Measurements from ENCODE around the gene RALGAPB.

RALGAPB gene

DNA sequence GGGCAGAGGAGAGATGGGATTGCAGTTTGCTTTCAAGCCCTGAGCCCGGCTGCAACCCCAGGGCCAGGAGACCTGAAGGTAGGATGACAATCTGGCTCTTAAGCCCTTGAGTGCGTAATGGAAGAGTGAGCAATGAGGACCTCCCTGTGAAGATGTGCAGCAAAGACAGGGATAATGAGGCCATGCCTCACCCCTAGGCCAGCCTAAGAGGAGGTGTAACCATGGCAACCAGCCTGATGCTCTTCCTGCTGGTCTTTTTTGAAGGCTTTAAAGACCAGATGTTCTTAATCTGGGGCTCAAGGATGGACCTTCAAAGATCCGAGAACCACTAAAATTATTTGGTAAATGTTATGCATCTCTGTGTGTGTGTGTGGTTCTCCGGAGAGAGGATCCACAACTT lies 137.2 kb downstream of the RALGAPB start:
- DNase-seq (ENCODE audit: low read depth in 2 of 2): no peak

DNA sequence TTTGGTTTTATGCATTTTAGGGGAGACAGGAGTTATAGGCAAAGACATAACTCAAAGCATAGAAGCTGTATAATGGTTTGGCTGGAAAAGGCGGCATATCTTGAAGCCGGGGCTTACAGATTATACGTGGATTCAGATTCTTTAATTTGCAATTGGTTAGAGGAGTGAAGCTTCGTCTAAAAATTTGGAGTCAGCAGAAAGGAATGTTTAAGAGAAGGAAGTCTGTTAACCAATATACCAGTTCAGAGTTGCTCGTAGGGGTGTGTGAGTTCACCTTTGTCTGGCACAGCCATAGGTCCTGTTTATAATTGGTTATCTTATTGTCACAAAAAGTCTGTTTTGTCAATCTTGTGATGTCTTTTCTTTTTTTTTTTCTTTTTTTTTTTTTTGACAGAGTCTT lies 137.9 kb downstream of the RALGAPB start:
- no peak for DNase-seq (ENCODE audit: low read depth in 2 of 2)

DNA sequence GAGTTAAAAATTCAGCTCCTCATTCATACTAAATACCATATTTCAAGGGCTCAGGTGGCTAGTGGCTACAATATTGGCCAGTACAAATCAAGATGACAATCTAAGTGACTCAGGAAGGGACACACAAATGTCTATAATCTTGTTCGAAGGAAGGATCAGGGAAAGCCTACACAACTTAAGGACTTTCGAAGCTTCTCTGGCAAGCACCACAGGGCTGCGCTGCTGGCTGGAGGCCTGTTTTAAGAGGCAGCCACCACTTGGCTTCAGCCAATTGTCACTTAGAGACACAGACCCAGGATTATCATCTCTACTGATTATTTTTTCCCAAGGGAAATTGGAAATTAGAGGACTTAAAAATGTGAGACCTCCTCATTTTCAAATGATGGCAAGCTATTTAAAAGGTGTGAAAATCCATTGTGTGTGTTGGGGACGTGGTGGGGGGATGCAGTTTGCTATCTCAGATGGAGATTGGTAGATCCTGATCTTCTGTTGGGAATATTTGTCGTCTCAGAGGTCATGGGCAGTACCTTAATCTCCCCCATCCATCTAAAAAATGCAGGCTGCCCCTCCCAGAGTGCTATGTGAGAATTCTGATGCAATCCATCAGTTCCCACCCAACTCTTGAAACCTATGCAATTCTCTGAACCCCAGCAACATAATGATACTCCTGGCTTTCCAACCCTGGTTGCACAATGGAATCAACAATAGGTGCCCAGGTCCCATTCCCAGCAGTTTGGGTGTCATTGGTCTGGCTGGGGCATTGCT lies 140.3 kb downstream of the RALGAPB start:
- no peak for DNase-seq (ENCODE audit: low read depth in 2 of 2)

DNA sequence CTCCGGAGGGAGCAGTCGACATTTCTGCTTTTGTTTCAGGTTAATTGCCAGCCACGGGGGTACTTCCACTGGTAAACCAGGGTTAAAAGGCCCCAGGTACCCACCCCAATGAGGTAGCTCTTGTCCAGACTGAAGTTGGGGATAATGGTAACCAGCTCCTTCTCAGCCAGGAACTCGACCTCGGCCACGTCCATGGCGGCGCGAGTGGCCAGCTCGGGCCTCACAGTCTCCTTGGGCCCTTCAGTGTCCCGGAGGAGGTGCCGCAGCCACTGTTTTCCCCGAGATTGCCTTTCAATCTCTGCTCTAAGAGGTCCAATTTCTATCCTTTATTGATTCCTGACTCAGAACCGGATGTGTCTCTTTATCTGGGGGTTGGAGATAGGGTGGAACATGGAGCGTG lies 142.6 kb downstream of the RALGAPB start:
- no peak for DNase-seq (ENCODE audit: low read depth in 2 of 2)

DNA sequence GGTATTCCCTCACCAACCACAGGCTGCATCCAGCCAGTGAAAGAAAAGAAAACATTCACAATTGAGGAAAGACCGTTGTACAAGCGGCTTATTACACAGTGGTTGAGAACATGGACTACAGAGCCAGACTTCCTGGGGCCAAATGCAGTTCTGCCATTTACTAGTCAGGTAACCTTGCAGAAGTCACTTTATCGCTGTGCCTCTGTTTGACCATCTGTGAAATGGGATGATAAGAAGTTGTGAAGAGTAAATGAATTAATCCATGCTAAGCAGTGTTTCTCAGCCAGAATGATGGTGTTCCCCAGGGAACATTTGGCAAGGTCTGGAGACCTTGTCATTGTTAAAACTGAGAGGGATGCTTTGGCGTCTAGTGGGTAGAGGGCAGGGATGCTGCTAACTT lies 143.8 kb downstream of the RALGAPB start:
- DNase-seq (ENCODE audit: low read depth in 2 of 2): no peak

DNA sequence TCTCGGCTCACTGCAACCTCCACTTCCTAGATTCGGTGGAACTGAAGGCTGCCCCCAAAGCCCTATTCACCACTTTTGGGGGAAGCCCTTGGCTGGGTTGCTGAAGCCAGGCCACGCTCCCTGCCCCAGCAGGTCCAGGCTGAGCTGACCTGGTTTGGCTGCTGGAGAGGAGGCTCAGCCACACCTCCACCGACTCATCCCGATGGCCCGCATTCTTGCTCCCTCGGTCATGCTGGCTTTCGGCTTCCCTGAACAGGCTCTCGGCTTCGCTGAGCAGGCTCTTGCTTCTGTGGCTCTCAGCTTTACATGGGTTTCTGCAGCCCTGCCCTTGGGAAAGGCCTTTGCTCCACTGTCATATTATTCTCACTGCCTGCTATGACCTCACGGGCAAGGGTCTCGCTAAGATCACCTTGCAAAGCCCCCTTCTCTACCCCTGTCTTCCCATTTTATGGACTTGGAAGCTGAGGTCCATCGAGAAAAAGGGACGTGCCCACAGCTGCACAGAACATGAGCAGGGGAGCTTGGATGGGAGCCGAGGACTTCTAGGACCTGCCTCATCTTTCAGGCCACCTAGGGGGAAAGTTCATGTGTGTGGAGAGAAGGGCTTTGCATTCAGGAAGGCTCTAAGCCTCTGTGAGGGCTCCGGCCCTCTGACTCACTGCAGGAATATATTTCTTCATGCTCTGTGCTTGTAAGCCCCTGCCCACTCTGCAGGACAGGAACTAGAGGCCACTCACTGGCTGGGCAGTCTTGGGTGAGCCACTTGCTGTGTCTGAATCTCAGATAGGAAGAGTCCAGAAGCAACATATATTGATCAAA lies 144.6 kb downstream of the RALGAPB start:
- DNase-seq (ENCODE audit: low read depth in 2 of 2): no peak

DNA sequence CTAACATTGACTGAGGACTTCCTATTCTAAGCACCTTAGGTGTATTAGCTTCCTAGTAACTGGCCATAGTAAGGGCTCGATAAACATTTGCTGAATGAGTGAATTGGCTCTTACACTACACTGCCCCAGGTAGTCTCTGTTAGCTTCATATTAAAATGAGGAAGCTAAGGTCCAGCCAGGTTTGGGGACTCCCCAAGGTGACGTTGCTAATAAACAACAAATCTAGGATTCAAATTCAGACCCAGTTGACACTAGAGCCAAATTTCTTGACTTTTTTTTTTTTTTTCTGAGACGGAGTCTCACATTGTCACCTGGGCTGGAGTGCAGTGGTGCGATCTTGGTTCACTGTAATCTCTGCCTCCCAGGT lies 145.2 kb downstream of the RALGAPB start:
- DNase-seq (ENCODE audit: low read depth in 2 of 2): no peak

DNA sequence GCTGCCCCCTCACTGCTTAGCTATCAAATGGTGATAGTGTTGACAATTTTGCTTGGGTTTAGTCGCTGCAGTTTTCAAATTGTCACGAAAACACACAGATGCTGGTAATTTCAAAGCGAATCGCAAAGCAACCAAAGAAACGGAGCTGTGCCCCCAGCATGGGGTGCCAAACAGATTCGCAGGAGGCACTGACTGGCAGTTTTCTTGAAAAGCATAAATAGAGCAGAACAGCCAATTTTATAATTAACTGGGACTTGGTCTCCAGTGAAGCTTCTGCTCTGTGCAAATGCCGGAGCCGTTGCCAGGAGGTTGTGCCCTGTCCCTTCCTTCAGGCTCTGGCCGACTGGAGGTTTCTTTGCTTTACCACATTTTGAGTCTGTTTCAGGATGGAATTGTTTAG lies 147.8 kb downstream of the RALGAPB start:
- DNase-seq (ENCODE audit: low read depth in 2 of 2): no peak

DNA sequence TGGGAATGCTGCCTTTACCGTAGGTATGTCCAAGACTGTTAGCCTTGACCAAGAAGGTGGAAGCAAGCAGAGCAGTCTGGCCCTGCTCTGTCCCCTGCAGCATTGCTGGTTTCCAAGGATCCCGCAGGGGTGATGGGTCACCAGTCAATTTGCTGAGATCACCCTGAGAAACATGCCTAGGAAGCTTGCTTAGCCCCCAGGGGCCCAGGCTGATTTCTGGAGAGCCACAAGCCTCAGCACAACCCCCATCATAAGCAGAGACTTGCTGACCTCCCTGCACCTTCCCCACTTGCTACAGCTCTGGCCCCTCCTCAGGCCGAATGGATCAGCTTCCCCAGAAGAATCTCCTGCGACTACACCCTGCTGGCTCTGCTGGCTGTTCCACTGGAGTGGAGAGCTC lies 150.4 kb downstream of the RALGAPB start:
- DNase-seq (ENCODE audit: low read depth in 2 of 2): no peak

DNA sequence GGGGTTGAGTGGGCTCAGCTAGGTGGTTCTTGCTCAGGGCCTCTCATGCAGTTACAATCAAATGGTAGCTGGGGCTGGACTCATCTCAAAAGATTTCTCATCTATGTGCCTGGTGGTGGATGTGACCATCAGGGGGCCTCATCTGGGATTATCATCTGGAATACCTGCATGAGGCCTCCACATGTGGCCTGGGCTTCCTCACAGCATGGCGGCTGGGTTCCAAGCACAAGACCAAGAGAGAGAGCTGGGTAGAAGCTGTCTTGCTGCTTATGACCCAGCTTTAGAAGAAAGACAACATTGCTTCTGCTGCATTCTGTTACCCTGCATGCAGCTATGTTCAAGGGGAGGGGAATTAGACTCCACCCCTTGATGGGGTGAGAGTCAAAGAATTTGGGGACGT lies 151.4 kb downstream of the RALGAPB start:
- no peak for DNase-seq (ENCODE audit: low read depth in 2 of 2)

DNA sequence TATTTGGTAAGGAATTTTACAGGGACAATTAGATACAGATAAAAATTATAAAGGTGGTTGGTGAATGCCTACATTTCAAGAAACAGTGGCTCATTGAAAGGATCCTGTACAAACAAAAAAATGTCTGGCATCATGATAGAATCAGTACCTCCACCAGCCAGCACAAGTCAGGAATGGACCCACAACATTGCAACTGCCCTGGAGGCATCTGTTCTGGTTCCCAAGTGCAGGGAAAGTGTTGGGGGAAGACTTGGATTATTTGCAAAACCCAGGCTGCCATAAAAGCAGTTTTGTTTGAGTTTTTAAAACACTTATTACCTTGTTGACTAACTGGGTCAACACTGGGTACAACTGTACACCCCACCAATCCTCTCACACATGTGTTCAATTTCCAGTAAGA lies 153.3 kb downstream of the RALGAPB start:
- no peak for DNase-seq (ENCODE audit: low read depth in 2 of 2)

DNA sequence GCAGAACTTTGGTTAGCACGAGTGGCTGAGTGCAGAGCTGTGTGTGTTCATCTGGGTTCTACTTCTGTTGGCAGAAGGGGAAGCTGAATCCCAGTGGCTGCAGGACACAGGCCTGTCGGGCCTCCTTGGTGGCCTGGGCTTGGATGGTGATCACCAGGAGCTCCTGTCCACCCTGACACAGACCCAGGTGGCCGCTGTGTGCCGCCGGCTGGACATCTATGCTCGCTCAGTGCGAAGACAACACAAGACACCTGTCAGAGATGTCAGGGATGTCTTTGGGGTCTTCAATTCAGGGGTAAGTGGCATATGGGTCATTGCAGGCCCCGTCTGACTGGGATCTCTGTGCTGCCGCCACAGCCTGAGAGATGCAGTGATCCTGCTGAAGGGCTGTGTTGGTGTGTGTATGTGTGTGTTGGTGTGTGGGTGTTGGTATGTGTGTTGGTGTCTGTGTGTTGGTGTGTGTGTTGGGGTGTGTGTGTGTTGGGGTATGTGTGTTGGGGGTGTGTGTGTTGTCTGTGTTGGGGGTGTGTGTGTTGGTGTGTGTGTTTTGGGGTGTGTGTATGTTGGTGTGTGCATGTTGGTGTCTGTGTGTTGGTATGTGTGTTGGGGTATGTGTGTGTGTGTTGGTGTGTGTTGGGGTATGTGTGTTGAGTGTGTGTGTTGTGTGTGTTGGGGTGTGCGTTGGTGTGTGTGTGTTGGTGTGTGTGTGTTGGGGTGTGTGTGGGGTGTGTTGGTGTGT lies 154.4 kb downstream of the RALGAPB start:
- DNase-seq (ENCODE audit: low read depth in 2 of 2): no peak
